GM12878 (cell line): ENCODE measurements around the gene LINC00632. TPM values are rescaled to one million over a fixed set of nuclear protein-coding genes. Genes with fewer than 3 reads are reported as not detected.

ENCODE experiments used
- ATAC-seq: fragments of 200-7000 bp; cut with Tn5 transposase; 3 replicates; pipeline ENCODE4 v1.9.1; 2020; ENCODE audit warnings: mild to moderate bottlenecking, moderate library complexity
- BruUV-seq: library from RNA; stranded (reverse); fragments of 400-500 nt; replicated peaks from 2 replicates; lab custom pipeline; 2021; lab: Mats Ljungman, UMichigan
- CTCF ChIA-PET: fragments of 300-600 bp; sonication (Branson Sonifier 250); formaldehyde crosslinking; extraction: SDS; loops from one replicate; lab custom pipeline; 2021; ENCODE audit warnings: inconsistent platforms; lab: Yijun Ruan, JAX
- POLR2A ChIA-PET: fragments of 350-600 bp; formaldehyde crosslinking; extraction: SDS; loops from one replicate; lab custom pipeline; 2021; ENCODE audit warnings: inconsistent platforms; lab: Charles Lee
- RAD21 ChIA-PET: fragments of 300-600 bp; sonication (Branson Sonifier 250); formaldehyde crosslinking; loops from one replicate; lab custom pipeline; 2023; ENCODE audit warnings: antibody characterized with exemption; ENCODE audit not compliant: unreplicated experiment; lab: Charles Lee
- SMC1A ChIA-PET: fragments of 300-600 bp; sonication (Branson Sonifier 250); formaldehyde crosslinking; loops from one replicate; lab custom pipeline; 2023; ENCODE audit not compliant: unreplicated experiment, uncharacterized antibody; lab: Charles Lee
- DNase-seq: peaks from one replicate; pipeline ENCODE4 v3.0.0-alpha.2; 2011; ENCODE audit warnings: low read depth, low spot score
- FAIRE-seq: peaks from 3 replicates; lab custom pipeline; 2011; peaks lifted over from hg19 to GRCh38; lab: Jason Lieb, UNC
- H2AFZ ChIP-seq: 2 replicates; pipeline ENCODE4 v1.6.0; 2011; ENCODE audit warnings: low read depth, low read length, control low read depth; ENCODE audit not compliant: control insufficient read depth
- H3K27ac ChIP-seq: 2 replicates; pipeline ENCODE4 v1.5.1; 2011; ENCODE audit warnings: control low read depth; ENCODE audit not compliant: control insufficient read depth, insufficient read depth
- H3K27me3 ChIP-seq, 2 experiments: replicated peaks in 1 of 2; 2 replicates each; pipeline versions ENCODE4 v1.6.0 to v1.6.1; 2011; ENCODE audit warnings: low read length in 1 of 2; ENCODE audit not compliant: control insufficient read depth in 2 of 2, insufficient read depth in 2 of 2
- H3K36me3 ChIP-seq, 2 experiments: 2 replicates each; pipeline ENCODE4 v1.5.1; 2011; ENCODE audit warnings: low read length in 1 of 2; ENCODE audit not compliant: control insufficient read depth in 2 of 2, insufficient read depth in 2 of 2
- H3K4me1 ChIP-seq: 2 replicates; pipeline ENCODE4 v1.6.1; 2011; ENCODE audit warnings: mild to moderate bottlenecking, low read length, moderate library complexity, mixed read lengths; ENCODE audit not compliant: control insufficient read depth, insufficient read depth
- H3K4me2 ChIP-seq: 2 replicates; pipeline ENCODE4 v1.6.0; 2011; ENCODE audit warnings: control low read depth; ENCODE audit not compliant: control insufficient read depth, insufficient read depth
- H3K4me3 ChIP-seq: fragments of 200-600 bp; sonication (generic); 2 replicates; pipeline ENCODE4 v1.5.1; 2016
- H3K79me2 ChIP-seq: 2 replicates; pipeline ENCODE4 v1.6.0; 2011; ENCODE audit warnings: low read length; ENCODE audit not compliant: control insufficient read depth, insufficient read depth
- H3K9ac ChIP-seq: 2 replicates; pipeline ENCODE4 v1.8.0; 2011; ENCODE audit warnings: low read length, control low read depth, mixed read lengths; ENCODE audit not compliant: control insufficient read depth, insufficient read depth
- H3K9me3 ChIP-seq: replicated peaks from 3 replicates; pipeline ENCODE4 v1.5.1; 2011; ENCODE audit warnings: mild to moderate bottlenecking, low read length; ENCODE audit not compliant: control insufficient read depth, insufficient read depth
- H4K20me1 ChIP-seq: 2 replicates; pipeline ENCODE4 v1.6.0; 2011; ENCODE audit not compliant: control insufficient read depth, insufficient read depth
- CBFB ChIP-seq: IDR thresholded peaks from 2 replicates; pipeline ENCODE4 v1.6.1; 2016; ENCODE audit warnings: antibody characterized with exemption, low read depth
- CBX3 ChIP-seq: fragments of 200-600 bp; sonication (generic); IDR thresholded peaks from 2 replicates; pipeline ENCODE4 v1.6.1; 2016; ENCODE audit warnings: low read depth, borderline replicate concordance
- CBX5 ChIP-seq: sonication (generic); IDR thresholded peaks from 2 replicates; pipeline ENCODE4 v1.6.1; 2016; ENCODE audit warnings: low read depth, moderate library complexity, mild to moderate bottlenecking, inconsistent platforms
- CHD4 ChIP-seq: fragments of 200-600 bp; sonication (generic); IDR thresholded peaks from 2 replicates; pipeline ENCODE4 v1.6.1; 2016; ENCODE audit warnings: mild to moderate bottlenecking
- E2F4 ChIP-seq: IDR thresholded peaks from 2 replicates; pipeline ENCODE4 v1.6.1; 2012; ENCODE audit warnings: low read depth, low read length, improper control_type of control experiment
- EP300 ChIP-seq, 2 experiments: fragments of 150-350 bp in 1 of 2; IDR thresholded peaks; 2 replicates each; pipeline ENCODE4 v1.6.1; 2011 to 2012; ENCODE audit warnings: low read depth in 2 of 2, low read length in 2 of 2, borderline replicate concordance in 1 of 2, improper control_type of control experiment in 1 of 2, inconsistent platforms in 1 of 2; ENCODE audit not compliant: control insufficient read depth in 1 of 2
- HDGF ChIP-seq: fragments of 450-650 bp; IDR thresholded peaks from 2 replicates; pipeline ENCODE4 v1.6.1; 2016; ENCODE audit warnings: antibody characterized with exemption
- IRF5 ChIP-seq: fragments of 450-650 bp; IDR thresholded peaks from 2 replicates; pipeline ENCODE4 v1.6.1; 2017; ENCODE audit warnings: borderline replicate concordance
- NFYA ChIP-seq: IDR thresholded peaks from 2 replicates; pipeline ENCODE4 v1.6.1; 2011; ENCODE audit warnings: low read depth, mild to moderate bottlenecking, low read length, improper control_type of control experiment, borderline replicate concordance
- POLR2A ChIP-seq: IDR thresholded peaks from 2 replicates; pipeline ENCODE4 v1.6.1; 2011; ENCODE audit warnings: low read depth, mild to moderate bottlenecking, low read length
- POLR2AphosphoS5 ChIP-seq: IDR thresholded peaks from 2 replicates; pipeline ENCODE4 v1.6.1; 2011; ENCODE audit warnings: mild to moderate bottlenecking, low read length, inconsistent platforms
- RELB ChIP-seq: fragments of 450-650 bp; IDR thresholded peaks from 2 replicates; pipeline ENCODE4 v1.6.1; 2017; ENCODE audit warnings: low read depth, mild to moderate bottlenecking, moderate library complexity
- SIN3A ChIP-seq: IDR thresholded peaks from 2 replicates; pipeline ENCODE4 v1.6.1; 2012; ENCODE audit warnings: low read depth, low read length, improper control_type of control experiment
- TAF1 ChIP-seq: IDR thresholded peaks from 2 replicates; pipeline ENCODE4 v1.6.1; 2011; ENCODE audit warnings: mild to moderate bottlenecking, low read depth, low read length, borderline replicate concordance
- TCF3 ChIP-seq: IDR thresholded peaks from 2 replicates; pipeline ENCODE4 v1.6.1; 2012; ENCODE audit warnings: low read depth, mild to moderate bottlenecking, low read length, borderline replicate concordance; ENCODE audit not compliant: insufficient read depth
- WRNIP1 ChIP-seq: IDR thresholded peaks from 2 replicates; pipeline ENCODE4 v1.6.1; 2011; ENCODE audit warnings: low read depth, low read length, improper control_type of control experiment, borderline replicate concordance
- YBX1 ChIP-seq: fragments of 450-650 bp; IDR thresholded peaks from 2 replicates; pipeline ENCODE4 v1.6.1; 2016; ENCODE audit warnings: antibody characterized with exemption
- ZBED1 ChIP-seq: IDR thresholded peaks from 2 replicates; pipeline ENCODE4 v1.6.1; 2016; ENCODE audit warnings: borderline replicate concordance
- ZBTB33 ChIP-seq: fragments of 450-650 bp; IDR thresholded peaks from 2 replicates; pipeline ENCODE4 v1.6.1; 2017; ENCODE audit warnings: mild to moderate bottlenecking
- ZNF217 ChIP-seq: fragments of 450-650 bp; IDR thresholded peaks from 2 replicates; pipeline ENCODE4 v1.6.1; 2017; ENCODE audit warnings: antibody characterized with exemption, mild to moderate bottlenecking
- WGBS: methylation state at CpG from one replicate; pipeline ENCODE4 v1.1.6; 2016; ENCODE audit warnings: low lambda C conversion rate; ENCODE audit not compliant: insufficient replicate concordance, insufficient coverage; ENCODE audit errors: missing lambda C conversion rate; 5-methylcytosine and 5-hydroxymethylcytosine counted together
- in situ Hi-C: fragments of 300-500 bp; cut with MboI; formaldehyde crosslinking; loops from 9 replicates; pipeline ENCODE4 v1.14.3; 2018; ENCODE audit warnings: mixed read lengths
- intact Hi-C: fragments of 100-400 bp; cut with micrococcal nuclease; formaldehyde crosslinking; loops from one replicate; pipeline ENCODE4 v1.14.2; 2022; ENCODE audit not compliant: unreplicated experiment
- polyA plus RNA-seq, 11 experiments: library from polyadenylated mRNA; depleted of rRNA in 4 of 11; unstranded in 6 of 11; stranded (reverse) in 5 of 11; fragments of >200 nt; fragmentation: Nextera tagmentation in 4 of 11; fragmentation: Illumina TruSeq in 1 of 11; extraction: Ambion mirVana in 4 of 11; extraction: Trizol in 1 of 11; gene quantifications; 1 replicate in 1 of 11; 2 replicates in 10 of 11; pipeline versions ENCODE4 v1.2.1 to v1.2.3, GENCODE V29; 2011 to 2016; ENCODE audit warnings: inconsistent platforms in 2 of 11, missing spikeins in 2 of 11, low read depth in 1 of 11
- total RNA-seq, 4 experiments: library from RNA; depleted of rRNA in 3 of 4; stranded (reverse); fragments of >200 nt in 3 of 4; fragmentation: Illumina TruSeq in 1 of 4; extraction: Trizol in 1 of 4; gene quantifications; 2 replicates each; pipeline versions ENCODE4 v1.2.1 to v1.2.3, GENCODE V29; 2013 to 2021

The LINC00632 gene
- total and polyA plus RNA-seq, 10 of the 15 experiments (the other 5 are each of a cell fraction or from before 2014, with no cell fraction given): 0.26 to 0.50 TPM; not detected in 8

- TF ChIP-seq HDGF (no peak), TAF1 (no peak), NFYA (no peak), TCF3 (no peak), ZBTB33 (no peak), EP300 (IDR thresholded peaks at IDR 0.05; ENCODE audit: borderline replicate concordance in 1 of 2, control insufficient read depth in 1 of 2, low read depth in 2 of 2, low read length in 2 of 2) (no peak), RELB (no peak), SIN3A (no peak), YBX1 (no peak), ZNF217 (no peak), CBX3 (no peak), CBFB (no peak), CHD4 (no peak), E2F4 (no peak), IRF5 (no peak), WRNIP1 (no peak), CBX5 (no peak), ZBED1 (no peak), POLR2AphosphoS5 (no peak), POLR2A (no peak)
- BruUV-seq: no TSS peak
- H3K9me3 ChIP-seq: no peaks in the 10 kb centered on the region
- WGBS: 65% methylated on average over 4 of the region's 4 CpGs
- no peak overlapping the region for H3K4me2 ChIP-seq
- ATAC-seq (no peak), DNase-seq (no peak), FAIRE-seq (no peak)
- RAD21 ChIA-PET: no interaction called here
- in situ Hi-C loops (no loop called here), intact Hi-C loops (no loop called here)
- CTCF ChIA-PET: no interaction called here
- H3K27ac ChIP-seq: no peak overlapping the region
- H3K4me3 ChIP-seq: no peak overlapping the region
- no peaks in the 10 kb centered on the region for H4K20me1 ChIP-seq
- SMC1A ChIA-PET: no interaction called here
- H3K79me2 ChIP-seq: no peaks in the 10 kb centered on the region
- POLR2A ChIA-PET: no interaction called here
- H3K9ac ChIP-seq: no peak overlapping the region
- no peak overlapping the region for H2AFZ ChIP-seq
- no peaks in the 10 kb centered on the region for H3K27me3 ChIP-seq
- no peaks in the 10 kb centered on the region for H3K36me3 ChIP-seq
- no peaks in the 10 kb centered on the region for H3K4me1 ChIP-seq
Observed at GRCh38 chrX:140711894-140712293, 2.3 kb downstream of the LINC00632 start.
